Measurements from ENCODE around the gene ABCC6.
"Not testable (repeated sequence)": the region's sequence is repeated elsewhere in the genome, so short reads cannot be mapped to it uniquely, and the experiment has no call there.

Gene ABCC6

DNA sequence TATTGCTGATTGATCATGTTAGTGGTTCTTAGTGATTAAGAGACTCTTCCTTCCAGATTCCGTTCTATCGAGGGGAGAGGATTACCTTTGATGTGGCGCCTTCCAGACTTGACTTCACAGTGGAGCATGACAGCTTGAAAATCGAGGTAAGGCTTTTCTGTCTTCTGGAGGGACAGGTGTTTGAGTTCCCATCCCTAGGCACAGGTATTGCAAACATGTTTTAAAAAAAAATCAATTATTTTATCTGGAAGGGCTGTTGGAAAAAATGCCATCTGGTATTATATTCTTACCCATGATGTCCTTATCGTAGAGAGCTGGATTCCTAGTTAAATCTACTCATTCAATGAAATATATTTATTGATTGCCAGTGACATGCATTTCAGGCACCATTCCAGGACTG is 29.1 kb upstream of the ABCC6 start:
- not testable (repeated sequence) for H3K4me1 ChIP-seq (ENCODE audit: insufficient read depth, poor library complexity, severe bottlenecking); H3K36me3 ChIP-seq (ENCODE audit: low read depth); ATAC-seq (ENCODE audit: low read depth); H3K27me3 ChIP-seq (ENCODE audit: insufficient read depth, poor library complexity, severe bottlenecking); H3K9me3 ChIP-seq (ENCODE audit: severe bottlenecking); H3K4me3 ChIP-seq (ENCODE audit: severe bottlenecking); H3K27ac ChIP-seq (ENCODE audit: poor library complexity, severe bottlenecking); DNase-seq (ENCODE audit: low spot score)

GRCh38 chr16:16249621-16250330 is 26.5 kb upstream of the ABCC6 start:
- not testable (repeated sequence) for H3K27me3 ChIP-seq (ENCODE audit: insufficient read depth, poor library complexity, severe bottlenecking); ATAC-seq (ENCODE audit: low read depth); H3K36me3 ChIP-seq (ENCODE audit: low read depth); H3K9me3 ChIP-seq (ENCODE audit: severe bottlenecking); DNase-seq (ENCODE audit: low spot score); H3K4me3 ChIP-seq (ENCODE audit: severe bottlenecking); H3K4me1 ChIP-seq (ENCODE audit: insufficient read depth, poor library complexity, severe bottlenecking); H3K27ac ChIP-seq (ENCODE audit: poor library complexity, severe bottlenecking)

DNA sequence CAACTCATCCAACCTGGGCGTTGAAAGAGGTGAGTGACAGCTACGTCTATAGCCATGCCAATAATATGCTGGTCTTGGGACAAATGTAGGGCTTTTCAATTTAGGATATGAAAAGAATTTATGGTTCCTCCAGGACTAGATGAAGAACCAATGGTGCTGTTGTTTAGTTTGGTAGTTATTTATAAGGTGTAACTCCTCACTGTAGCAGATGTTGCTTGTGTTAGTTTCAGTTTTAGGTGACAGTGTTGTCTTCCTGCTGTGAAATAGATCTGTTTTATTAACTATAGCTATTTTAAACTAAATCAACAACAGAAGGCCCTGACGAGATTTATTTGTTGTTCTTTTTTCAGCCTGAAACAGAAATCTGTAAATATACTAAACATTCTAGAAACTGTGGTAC is 24.1 kb upstream of the ABCC6 start:
- H3K27me3 ChIP-seq (ENCODE audit: insufficient read depth, poor library complexity, severe bottlenecking); H3K4me3 ChIP-seq (ENCODE audit: severe bottlenecking); H3K36me3 ChIP-seq (ENCODE audit: low read depth); H3K9me3 ChIP-seq (ENCODE audit: severe bottlenecking); H3K4me1 ChIP-seq (ENCODE audit: insufficient read depth, poor library complexity, severe bottlenecking); ATAC-seq (ENCODE audit: low read depth); H3K27ac ChIP-seq (ENCODE audit: poor library complexity, severe bottlenecking); DNase-seq (ENCODE audit: low spot score): not testable (repeated sequence)

GRCh38 chr16:16246578-16247262 is 23.4 kb upstream of the ABCC6 start:
- not testable (repeated sequence) for H3K4me3 ChIP-seq (ENCODE audit: severe bottlenecking); H3K27me3 ChIP-seq (ENCODE audit: insufficient read depth, poor library complexity, severe bottlenecking); H3K36me3 ChIP-seq (ENCODE audit: low read depth); H3K4me1 ChIP-seq (ENCODE audit: insufficient read depth, poor library complexity, severe bottlenecking); DNase-seq (ENCODE audit: low spot score); H3K27ac ChIP-seq (ENCODE audit: poor library complexity, severe bottlenecking); ATAC-seq (ENCODE audit: low read depth); H3K9me3 ChIP-seq (ENCODE audit: severe bottlenecking)

GRCh38 chr16:16243886-16244285 is 20.6 kb upstream of the ABCC6 start:
- not testable (repeated sequence) for H3K27me3 ChIP-seq (ENCODE audit: insufficient read depth, poor library complexity, severe bottlenecking); H3K4me3 ChIP-seq (ENCODE audit: severe bottlenecking); H3K36me3 ChIP-seq (ENCODE audit: low read depth); H3K9me3 ChIP-seq (ENCODE audit: severe bottlenecking); H3K27ac ChIP-seq (ENCODE audit: poor library complexity, severe bottlenecking); ATAC-seq (ENCODE audit: low read depth); DNase-seq (ENCODE audit: low spot score); H3K4me1 ChIP-seq (ENCODE audit: insufficient read depth, poor library complexity, severe bottlenecking)

DNA sequence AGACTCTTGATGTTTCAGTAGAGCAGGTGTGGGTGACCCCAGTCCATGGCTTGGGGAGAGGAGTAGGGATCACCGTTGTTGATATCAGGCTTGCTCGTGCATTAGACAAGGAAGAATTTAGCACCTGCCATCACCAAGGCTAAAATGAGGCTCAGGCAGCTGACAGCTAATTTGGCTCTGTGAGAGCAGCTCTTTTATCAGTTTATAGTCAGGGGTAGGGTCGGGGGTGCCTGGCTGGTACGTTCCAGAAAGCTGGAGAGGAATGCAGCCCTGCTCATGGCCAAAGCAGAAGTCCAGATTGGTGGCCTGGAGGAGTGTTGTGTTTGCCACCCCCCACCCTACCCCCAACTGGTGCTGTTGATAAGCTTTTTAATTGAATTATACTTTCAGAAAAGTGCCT is 17.4 kb upstream of the ABCC6 start:
- not testable (repeated sequence) for H3K36me3 ChIP-seq (ENCODE audit: low read depth); ATAC-seq (ENCODE audit: low read depth); H3K4me1 ChIP-seq (ENCODE audit: insufficient read depth, poor library complexity, severe bottlenecking); H3K4me3 ChIP-seq (ENCODE audit: severe bottlenecking); H3K9me3 ChIP-seq (ENCODE audit: severe bottlenecking); DNase-seq (ENCODE audit: low spot score); H3K27ac ChIP-seq (ENCODE audit: poor library complexity, severe bottlenecking); H3K27me3 ChIP-seq (ENCODE audit: insufficient read depth, poor library complexity, severe bottlenecking)

GRCh38 chr16:16237738-16238137 is 14.4 kb upstream of the ABCC6 start:
- not testable (repeated sequence) for H3K27ac ChIP-seq (ENCODE audit: poor library complexity, severe bottlenecking); H3K27me3 ChIP-seq (ENCODE audit: insufficient read depth, poor library complexity, severe bottlenecking); H3K9me3 ChIP-seq (ENCODE audit: severe bottlenecking); H3K4me3 ChIP-seq (ENCODE audit: severe bottlenecking); H3K36me3 ChIP-seq (ENCODE audit: low read depth); ATAC-seq (ENCODE audit: low read depth); DNase-seq (ENCODE audit: low spot score); H3K4me1 ChIP-seq (ENCODE audit: insufficient read depth, poor library complexity, severe bottlenecking)

GRCh38 chr16:16237071-16237470 is 13.8 kb upstream of the ABCC6 start:
- not testable (repeated sequence) for H3K9me3 ChIP-seq (ENCODE audit: severe bottlenecking); H3K27ac ChIP-seq (ENCODE audit: poor library complexity, severe bottlenecking); H3K4me1 ChIP-seq (ENCODE audit: insufficient read depth, poor library complexity, severe bottlenecking); H3K36me3 ChIP-seq (ENCODE audit: low read depth); H3K4me3 ChIP-seq (ENCODE audit: severe bottlenecking); ATAC-seq (ENCODE audit: low read depth); H3K27me3 ChIP-seq (ENCODE audit: insufficient read depth, poor library complexity, severe bottlenecking); DNase-seq (ENCODE audit: low spot score)

GRCh38 chr16:16232692-16233061 is 9.4 kb upstream of the ABCC6 start:
- not testable (repeated sequence) for H3K9me3 ChIP-seq (ENCODE audit: severe bottlenecking); H3K27ac ChIP-seq (ENCODE audit: poor library complexity, severe bottlenecking); DNase-seq (ENCODE audit: low spot score); H3K4me1 ChIP-seq (ENCODE audit: insufficient read depth, poor library complexity, severe bottlenecking); H3K36me3 ChIP-seq (ENCODE audit: low read depth); H3K27me3 ChIP-seq (ENCODE audit: insufficient read depth, poor library complexity, severe bottlenecking)
- ATAC-seq (ENCODE audit: low read depth) = peak; percentile 51
- peak overlapping the region; percentile 31 for H3K4me3 ChIP-seq (ENCODE audit: severe bottlenecking)

GRCh38 chr16:16223662-16224241 is 458 bp upstream of the ABCC6 start:
- DNase-seq (ENCODE audit: low spot score); H3K27ac ChIP-seq (ENCODE audit: poor library complexity, severe bottlenecking); ATAC-seq (ENCODE audit: low read depth); H3K4me1 ChIP-seq (ENCODE audit: insufficient read depth, poor library complexity, severe bottlenecking); H3K4me3 ChIP-seq (ENCODE audit: severe bottlenecking); H3K9me3 ChIP-seq (ENCODE audit: severe bottlenecking); H3K27me3 ChIP-seq (ENCODE audit: insufficient read depth, poor library complexity, severe bottlenecking); H3K36me3 ChIP-seq (ENCODE audit: low read depth): not testable (repeated sequence)

- not testable (repeated sequence) for H3K4me3 ChIP-seq (ENCODE audit: severe bottlenecking); H3K9me3 ChIP-seq (ENCODE audit: severe bottlenecking); H3K27ac ChIP-seq (ENCODE audit: poor library complexity, severe bottlenecking); H3K36me3 ChIP-seq (ENCODE audit: low read depth); H3K4me1 ChIP-seq (ENCODE audit: insufficient read depth, poor library complexity, severe bottlenecking); DNase-seq (ENCODE audit: low spot score); ATAC-seq (ENCODE audit: low read depth); H3K27me3 ChIP-seq (ENCODE audit: insufficient read depth, poor library complexity, severe bottlenecking)
Measured at GRCh38 chr16:16221382-16221781, 1.9 kb downstream of the ABCC6 start.
